GM21619 (cell line): ENCODE results near the gene ATRN.

Experiments
- ATAC-seq: cut with Tn5 transposase; IDR thresholded peaks from one replicate; pipeline ENCODE4 v1.9.1; 2021; ENCODE audit not compliant: unreplicated experiment

Gene ATRN

GRCh38 chr20:3691306-3691705 is 220.5 kb downstream of the ATRN start:
- no peak for ATAC-seq

GRCh38 chr20:3691897-3692296 is 221.1 kb downstream of the ATRN start:
- ATAC-seq = no peak

GRCh38 chr20:3692706-3693294 is 222.0 kb downstream of the ATRN start:
- ATAC-seq = no peak

- ATAC-seq = no peak
These were observed 222.6 kb downstream of the ATRN start for GRCh38 chr20:3693376-3693775.

- no peak for ATAC-seq
These were observed 224.0 kb downstream of the ATRN start for GRCh38 chr20:3694864-3695263.

GRCh38 chr20:3696200-3696599 is 225.4 kb downstream of the ATRN start:
- ATAC-seq = no peak

- no peak for ATAC-seq
These were observed 226.1 kb downstream of the ATRN start for GRCh38 chr20:3696745-3697587.

- no peak for ATAC-seq
These were observed 226.9 kb downstream of the ATRN start for GRCh38 chr20:3697588-3698305.

GRCh38 chr20:3698591-3699001 is 227.8 kb downstream of the ATRN start:
- ATAC-seq = no peak

GRCh38 chr20:3699037-3699436 is 228.2 kb downstream of the ATRN start:
- no peak for ATAC-seq
